ENCODE measurements around the gene ARHGAP44. TPM values are rescaled to one million over a fixed set of nuclear protein-coding genes. Genes with fewer than 3 reads are reported as not detected.

Gene ARHGAP44
- total and polyA plus RNA-seq, 2 donors (not counting 1 experiment from before 2014, with no cell fraction given), result 0.78 to 11.6 TPM

- CTCF ChIA-PET, result interaction anchor here (1.6 kb wide), 1 partner anchor 213 kb away, joined by 6 read pairs; no protein-coding TSS in a partner anchor
- H3K4me1 Mint-ChIP-seq, result peaks cover 10% of the 10 kb centered on the region
Measured at GRCh38 chr17:12790249-12791106, 1.2 kb downstream of the ARHGAP44 start.

More at GRCh38 chr17:12790249-12791106, 1.2 kb downstream of the ARHGAP44 start:
- Histone ChIP-seq H3K9me3 (ENCODE audit: control extremely low read depth in 1 of 3, control insufficient read depth in 2 of 3, insufficient read depth in 1 of 3, low read length in 2 of 3) (no peaks in the 10 kb centered on the region), H3K27me3 (replicated peaks in 1 of 4; ENCODE audit: control extremely low read depth in 1 of 4, control insufficient read depth in 3 of 4, insufficient read depth in 4 of 4, low read length in 3 of 4) (peaks cover 0 to 29% (median 7%) of the 10 kb centered on the region in 4 experiments), H3K4me1 (ENCODE audit: control insufficient read depth in 2 of 2, insufficient read depth in 2 of 2, low read length in 2 of 2) (peaks cover 10 to 11% of the 10 kb centered on the region in 2 donors), H3K27ac (ENCODE audit: low read length in 2 of 2) (no peak overlapping the region), H3K36me3 (replicated peaks in 1 of 2; ENCODE audit: control extremely low read depth in 1 of 2, control insufficient read depth in 1 of 2, extremely low read depth in 1 of 2, insufficient read depth in 2 of 2, low read length in 1 of 2) (no peaks in the 10 kb centered on the region), H3K79me2 (ENCODE audit: control insufficient read depth, insufficient read depth, low read length) (no peaks in the 10 kb centered on the region), H4K20me1 (ENCODE audit: control insufficient read depth, insufficient read depth, low read length, poor library complexity, severe bottlenecking) (no peaks in the 10 kb centered on the region), H2AFZ (ENCODE audit: insufficient read depth, low read depth, low read length, poor library complexity, severe bottlenecking) (peak overlapping the region; percentile 69), H3K9ac (ENCODE audit: low read length) (peak overlapping the region; percentile 62), H3K4me2 (replicated peaks; ENCODE audit: low read depth, low read length, poor library complexity, severe bottlenecking) (peak overlapping the region; percentile 71), H3K4me3 (ENCODE audit: control extremely low read depth in 1 of 5, extremely low read depth in 1 of 5, insufficient read depth in 1 of 5, low read depth in 2 of 5, low read length in 4 of 5) (peak overlapping the region in 4 of 5 experiments; percentile 6 to 60 (median 47))
- TF ChIP-seq CTCF (IDR thresholded peaks at IDR 0.05) (no peak), EZH2 (IDR thresholded peaks at IDR 0.05; ENCODE audit: borderline replicate concordance, insufficient read depth, low read depth, low read length, poor library complexity, severe bottlenecking) (no peak)
- peak; percentile 5 for DNase-seq
- Mint-ChIP-seq H3K4me3 (peak overlapping the region; percentile 87), H3K27me3 (peaks cover 32% of the 10 kb centered on the region), H3K27ac (no peak overlapping the region), H3K9me3 (ENCODE audit: insufficient read depth) (no peaks in the 10 kb centered on the region)
- POLR2A ChIA-PET, result no interaction called here
- no peak for ATAC-seq (ENCODE audit: low read depth)
- WGBS (ENCODE audit: insufficient coverage), result 25% methylated on average over 21 of the region's 27 CpGs
- intact Hi-C loops (cut with micrococcal nuclease), result no loop called here

All from B cell (primary cell).